ENCODE data around the gene EXD3. TPM values are rescaled to one million over a fixed set of nuclear protein-coding genes. Genes with fewer than 3 reads are reported as not detected.

EXD3 gene
- total and polyA plus RNA-seq, 2 donors (not counting 1 experiment from before 2014, with no cell fraction given), result 2.6 to 13.0 TPM

- H3K4me1 ChIP-seq (ENCODE audit: control insufficient read depth, extremely low read depth, insufficient read depth, low read length), result peaks cover 10% of the 10 kb centered on the region
- H3K9ac ChIP-seq (ENCODE audit: insufficient read depth, low read length), result peak overlapping the region; percentile 59
- peaks cover 26% of the 10 kb centered on the region for H3K79me2 ChIP-seq (ENCODE audit: control insufficient read depth, insufficient read depth, low read length)
- H3K9me3 ChIP-seq (ENCODE audit: control insufficient read depth, insufficient read depth, low read depth, low read length), result no peaks in the 10 kb centered on the region
- no peak overlapping the region for H2AFZ ChIP-seq (ENCODE audit: low read length)
- H4K20me1 ChIP-seq (ENCODE audit: control insufficient read depth, extremely low read depth, insufficient read depth, low read length), result no peaks in the 10 kb centered on the region
- no peaks in the 10 kb centered on the region for H3K27me3 ChIP-seq (ENCODE audit: control insufficient read depth, insufficient read depth, low read length)
- peak overlapping the region; percentile 81 for H3K4me2 ChIP-seq (ENCODE audit: extremely low read depth, insufficient read depth, low read length)
- DNase-seq (ENCODE audit: low read depth in 2 of 2), result peak in 1 of 2 donors; percentile 36
- peaks cover 20% of the 10 kb centered on the region for H3K36me3 ChIP-seq (ENCODE audit: control insufficient read depth, insufficient read depth, low read length)
- TF ChIP-seq CTCF (conservative IDR thresholded peaks at IDR 0.05 in 1 of 2, IDR thresholded peaks at IDR 0.05 in 1 of 2; ENCODE audit: low read depth in 1 of 2, low read length in 2 of 2), result no peak
- no peak for TF ChIP-seq EZH2 (IDR thresholded peaks at IDR 0.05; ENCODE audit: low read length, missing control alignments)
- H3K27ac ChIP-seq (ENCODE audit: insufficient read depth, low read length), result peak overlapping the region; percentile 73
- H3K4me3 ChIP-seq (replicated peaks in 1 of 4; ENCODE audit: control extremely low read depth in 1 of 4, insufficient read depth in 1 of 4, low read depth in 3 of 4, low read length in 4 of 4), result peak overlapping the region; percentile 67 to 86 (median 73)
These were observed 144.8 kb downstream of the EXD3 start for GRCh38 chr9:137278061-137278701.

- TF ChIP-seq EZH2 (IDR thresholded peaks at IDR 0.05; ENCODE audit: low read length, missing control alignments) (no peak), CTCF (conservative IDR thresholded peaks at IDR 0.05 in 1 of 2, IDR thresholded peaks at IDR 0.05 in 1 of 2; ENCODE audit: low read depth in 1 of 2, low read length in 2 of 2) (peak in 1 of 2 donors; percentile 6)
- H3K4me2 ChIP-seq (ENCODE audit: extremely low read depth, insufficient read depth, low read length), result peak within 1 kb of the TSS; percentile 81
- H3K4me3 ChIP-seq (replicated peaks in 1 of 4; ENCODE audit: control extremely low read depth in 1 of 4, insufficient read depth in 1 of 4, low read depth in 3 of 4, low read length in 4 of 4), result peak within 1 kb of the TSS; percentile 67 to 86 (median 73)
- peaks cover 23% of the 10 kb centered on the region for H3K36me3 ChIP-seq (ENCODE audit: control insufficient read depth, insufficient read depth, low read length)
- peak; percentile 87 for DNase-seq (ENCODE audit: low read depth in 2 of 2)
- H2AFZ ChIP-seq (ENCODE audit: low read length), result no peak within 1 kb of the TSS
- no peaks in the 10 kb centered on the region for H4K20me1 ChIP-seq (ENCODE audit: control insufficient read depth, extremely low read depth, insufficient read depth, low read length)
- H3K27ac ChIP-seq (ENCODE audit: insufficient read depth, low read length), result peak within 1 kb of the TSS; percentile 82
- peaks cover 26% of the 10 kb centered on the region for H3K79me2 ChIP-seq (ENCODE audit: control insufficient read depth, insufficient read depth, low read length)
- no peaks in the 10 kb centered on the region for H3K9me3 ChIP-seq (ENCODE audit: control insufficient read depth, insufficient read depth, low read depth, low read length)
- H3K4me1 ChIP-seq (ENCODE audit: control insufficient read depth, extremely low read depth, insufficient read depth, low read length), result peaks cover 10% of the 10 kb centered on the region
- H3K9ac ChIP-seq (ENCODE audit: insufficient read depth, low read length), result peak within 1 kb of the TSS; percentile 59
- H3K27me3 ChIP-seq (ENCODE audit: control insufficient read depth, insufficient read depth, low read length), result no peaks in the 10 kb centered on the region
These were observed 145.5 kb downstream of the EXD3 start, which contains the start of gene TOR4A for GRCh38 chr9:137277329-137278041. Gene TOR4A (plus strand): TSS chr9:137277726. CDS start chr9:137278690, 964 bp downstream.
